NCI-H510A (cell line): ENCODE measurements around the gene UCN.
A peak's percentile ranks its signal among the peaks of the same experiment; 100 is the strongest.
"Not testable (repeated sequence)": the region's sequence is repeated elsewhere in the genome, so short reads cannot be mapped to it uniquely, and the experiment has no call there.

Experiments used
- DNase-seq: peaks from one replicate; lab custom pipeline; 2025; lab: John Stamatoyannopoulos, UW

Gene UCN

DNA sequence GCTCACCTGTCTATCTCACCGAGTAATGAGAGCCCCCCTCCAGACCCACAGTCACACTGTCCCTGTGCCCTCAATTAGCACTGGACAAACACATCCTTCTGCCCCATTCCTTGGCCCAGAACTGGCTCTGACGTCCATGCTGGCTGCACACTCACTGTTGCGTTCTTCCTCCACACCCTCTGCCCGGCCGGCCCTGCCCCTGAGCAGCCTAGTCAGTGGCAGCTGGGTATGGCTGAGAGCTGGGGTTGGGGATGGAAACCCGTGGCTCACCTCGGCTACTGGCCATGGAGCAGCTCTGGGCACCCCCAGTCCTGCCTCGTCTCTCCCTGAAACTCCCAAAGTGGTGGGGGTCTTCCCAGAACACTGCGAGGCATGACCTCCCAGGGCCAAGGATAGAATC is 6.5 kb upstream of the UCN start:
- no peak for DNase-seq

DNA sequence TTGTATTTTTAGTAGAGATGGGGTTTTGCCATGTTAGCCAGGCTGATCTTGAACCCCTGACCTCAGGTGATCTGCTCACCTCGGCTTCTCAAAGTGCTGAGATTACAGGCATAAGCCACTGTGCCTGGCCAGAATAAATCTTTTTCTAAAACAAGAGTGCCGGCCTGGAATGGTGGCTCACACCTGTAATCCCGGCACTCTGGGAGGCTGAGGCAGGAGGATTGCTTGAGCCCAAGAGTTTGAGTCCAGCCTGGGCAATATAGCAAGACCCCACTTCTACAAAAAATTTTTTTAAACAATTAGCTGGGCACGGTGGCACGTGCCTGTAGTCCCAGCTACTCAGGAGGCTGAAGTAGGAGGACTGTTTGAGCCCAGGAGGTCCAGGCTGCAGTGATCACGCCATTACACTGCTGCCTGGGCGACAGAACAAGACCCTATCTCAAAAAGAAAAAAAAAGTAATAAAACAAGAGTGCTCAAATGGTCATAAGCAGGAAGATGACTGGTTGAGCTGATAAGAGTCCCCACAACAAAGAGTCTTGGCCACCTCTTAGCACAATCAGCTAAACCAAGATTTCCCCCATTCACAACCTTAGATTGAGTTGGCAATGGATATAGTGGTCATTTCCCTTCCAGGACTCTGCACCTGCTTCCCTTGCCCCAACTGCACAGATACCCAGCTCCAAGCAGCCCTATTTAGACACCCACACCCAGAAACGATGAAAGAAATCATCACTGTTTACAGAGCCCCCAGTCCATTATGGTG is 5.8 kb upstream of the UCN start:
- DNase-seq, result no peak

- no peak for DNase-seq
Measured at GRCh38 chr2:27312152-27312551, 3.9 kb upstream of the UCN start.

DNA sequence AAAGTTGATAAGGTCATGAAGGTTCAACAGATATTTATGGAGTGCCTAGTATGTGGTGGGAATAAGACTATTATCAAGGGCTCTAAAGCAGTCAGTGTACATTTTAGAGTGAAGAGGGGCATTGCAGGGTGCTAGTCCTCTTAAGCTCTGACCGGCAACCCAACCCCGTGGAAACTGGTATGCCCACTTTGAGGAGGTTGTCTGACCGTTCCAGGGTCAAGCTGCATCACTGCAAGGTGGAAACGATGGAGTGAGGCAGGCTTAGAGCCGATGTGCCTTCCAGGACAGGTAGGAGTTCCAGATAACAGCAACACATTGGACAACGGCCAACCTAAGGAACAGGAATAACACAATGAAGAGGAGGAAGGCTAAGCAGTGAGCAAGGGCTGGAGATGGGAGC is 1.4 kb upstream of the UCN start:
- no peak for DNase-seq

DNA sequence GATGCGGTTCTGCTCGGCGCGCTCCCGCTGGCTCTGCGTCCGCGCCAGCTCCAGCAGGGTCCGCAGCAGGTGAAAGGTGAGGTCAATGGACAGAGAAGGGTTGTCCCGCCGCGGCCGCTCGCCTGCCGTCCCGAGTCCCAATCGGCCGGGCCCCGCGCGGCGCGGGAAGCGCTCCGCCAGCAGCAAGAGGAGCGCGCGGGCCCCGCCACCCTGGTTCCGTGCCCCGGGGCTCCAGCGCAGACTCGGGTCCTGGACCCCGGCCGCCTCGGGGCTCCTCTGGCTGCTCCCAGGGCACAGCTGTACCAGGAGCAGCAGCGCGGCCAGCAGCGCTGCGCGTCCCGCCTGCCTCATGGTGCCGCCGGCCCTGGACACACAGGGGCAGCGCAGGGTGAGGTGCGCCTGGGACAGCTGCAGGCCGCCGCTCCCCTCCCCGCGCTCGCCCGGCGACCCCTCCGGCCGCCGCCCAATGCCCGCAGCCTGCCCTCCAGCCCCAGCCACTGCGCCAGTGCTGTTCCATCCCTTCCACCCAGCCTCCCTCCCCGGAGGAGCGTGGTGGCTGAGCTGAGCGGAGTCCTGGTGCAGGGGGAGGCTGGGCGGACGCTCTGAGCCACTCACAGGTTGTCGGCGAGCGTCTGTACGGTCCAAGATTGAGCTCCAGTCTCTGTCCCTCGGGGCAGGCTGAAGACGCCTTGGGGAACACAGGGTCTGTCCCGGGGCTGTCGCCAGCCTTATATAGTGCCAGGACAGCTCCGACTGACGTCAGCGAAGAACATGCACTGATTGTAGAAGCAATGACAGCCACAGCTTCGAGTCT is 493 bp downstream of the UCN start:
- DNase-seq, result no peak

DNA sequence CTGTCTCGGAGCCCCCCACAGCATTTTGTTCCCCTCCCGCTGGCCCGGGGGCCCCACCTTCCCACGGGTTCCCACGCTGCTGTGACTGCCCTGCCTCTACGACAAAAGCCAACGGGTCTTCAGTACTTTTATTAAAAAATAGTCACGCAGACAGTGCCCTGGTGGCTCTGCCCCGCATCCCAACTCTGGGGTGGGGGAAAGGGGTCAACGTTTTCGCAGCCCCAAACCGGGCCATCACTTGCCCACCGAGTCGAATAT is 1.0 kb downstream of the UCN start:
- DNase-seq, result no peak

DNA sequence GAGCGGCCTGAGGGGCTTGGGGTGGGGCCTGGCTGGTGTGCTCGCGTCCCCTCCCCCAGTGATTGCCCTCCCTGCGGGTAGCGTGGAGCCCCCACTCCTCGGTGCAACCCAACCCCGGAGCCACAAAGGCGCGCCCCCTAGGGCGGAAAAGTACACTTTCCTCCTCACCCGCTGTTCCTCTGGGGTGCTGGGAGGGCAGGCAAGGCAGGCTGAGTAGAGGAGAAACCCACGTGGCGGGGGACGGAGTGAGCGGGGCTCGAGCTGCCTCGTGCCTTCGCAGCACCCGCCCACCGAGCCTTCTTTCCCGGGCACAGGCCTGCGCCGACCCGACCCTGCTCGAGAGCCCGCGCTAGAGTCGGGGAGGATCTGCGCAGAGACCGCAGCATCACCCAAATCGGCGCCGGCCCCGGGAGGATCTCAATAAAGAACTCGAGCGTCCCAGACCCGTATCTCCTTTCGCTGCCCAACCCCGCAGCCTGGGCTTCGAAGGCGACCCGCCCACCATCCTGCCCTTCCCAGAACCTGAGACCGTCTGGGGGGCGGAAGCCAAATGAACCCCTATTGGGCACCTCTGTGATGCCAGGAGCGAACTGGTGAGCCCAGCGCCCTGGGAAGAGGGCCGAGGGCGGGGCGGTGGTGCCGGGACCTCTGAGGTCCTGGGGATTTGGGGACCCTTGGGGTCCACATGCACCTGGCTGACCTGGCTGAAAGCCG is 1.5 kb downstream of the UCN start:
- no peak for DNase-seq

DNA sequence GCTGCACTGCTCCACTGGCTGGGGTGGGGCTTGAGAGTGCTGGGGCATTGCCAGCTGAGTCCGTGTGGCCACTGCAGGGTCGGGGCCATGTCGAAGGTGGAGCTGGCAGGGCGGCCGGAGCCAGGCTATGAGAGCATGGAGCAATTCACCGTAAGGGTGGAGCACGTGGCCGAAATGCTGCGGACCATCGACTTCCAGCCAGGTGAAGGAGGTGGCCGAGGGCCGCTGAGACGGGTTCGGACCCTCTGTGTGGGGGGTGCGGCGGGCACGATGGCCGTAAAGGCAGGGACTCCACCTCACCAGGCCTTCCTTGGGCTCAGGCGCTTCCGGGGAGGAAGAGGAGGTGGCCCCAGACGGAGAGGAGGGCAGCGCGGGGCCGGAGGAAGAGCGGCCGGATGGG is 2.1 kb downstream of the UCN start:
- DNase-seq, result no peak

DNA sequence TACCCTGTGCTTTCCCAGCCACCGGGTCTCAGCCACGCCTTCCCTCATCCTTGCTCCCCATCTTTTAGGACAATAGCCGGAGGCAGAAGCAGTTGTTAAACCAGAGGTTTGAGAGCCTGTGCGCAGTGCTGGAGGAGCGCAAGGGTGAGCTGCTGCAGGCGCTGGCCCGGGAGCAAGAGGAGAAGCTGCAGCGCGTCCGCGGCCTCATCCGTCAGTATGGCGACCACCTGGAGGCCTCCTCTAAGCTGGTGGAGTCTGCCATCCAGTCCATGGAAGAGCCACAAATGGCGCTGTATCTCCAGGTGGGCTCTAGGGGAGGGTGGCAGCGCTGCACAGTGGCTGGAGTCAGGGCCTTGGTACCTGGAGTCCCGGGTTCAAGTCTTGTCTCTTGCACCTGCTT is 2.7 kb downstream of the UCN start:
- DNase-seq, result no peak

GRCh38 chr2:27304488-27305240 is 3.6 kb downstream of the UCN start:
- DNase-seq, result no peak

DNA sequence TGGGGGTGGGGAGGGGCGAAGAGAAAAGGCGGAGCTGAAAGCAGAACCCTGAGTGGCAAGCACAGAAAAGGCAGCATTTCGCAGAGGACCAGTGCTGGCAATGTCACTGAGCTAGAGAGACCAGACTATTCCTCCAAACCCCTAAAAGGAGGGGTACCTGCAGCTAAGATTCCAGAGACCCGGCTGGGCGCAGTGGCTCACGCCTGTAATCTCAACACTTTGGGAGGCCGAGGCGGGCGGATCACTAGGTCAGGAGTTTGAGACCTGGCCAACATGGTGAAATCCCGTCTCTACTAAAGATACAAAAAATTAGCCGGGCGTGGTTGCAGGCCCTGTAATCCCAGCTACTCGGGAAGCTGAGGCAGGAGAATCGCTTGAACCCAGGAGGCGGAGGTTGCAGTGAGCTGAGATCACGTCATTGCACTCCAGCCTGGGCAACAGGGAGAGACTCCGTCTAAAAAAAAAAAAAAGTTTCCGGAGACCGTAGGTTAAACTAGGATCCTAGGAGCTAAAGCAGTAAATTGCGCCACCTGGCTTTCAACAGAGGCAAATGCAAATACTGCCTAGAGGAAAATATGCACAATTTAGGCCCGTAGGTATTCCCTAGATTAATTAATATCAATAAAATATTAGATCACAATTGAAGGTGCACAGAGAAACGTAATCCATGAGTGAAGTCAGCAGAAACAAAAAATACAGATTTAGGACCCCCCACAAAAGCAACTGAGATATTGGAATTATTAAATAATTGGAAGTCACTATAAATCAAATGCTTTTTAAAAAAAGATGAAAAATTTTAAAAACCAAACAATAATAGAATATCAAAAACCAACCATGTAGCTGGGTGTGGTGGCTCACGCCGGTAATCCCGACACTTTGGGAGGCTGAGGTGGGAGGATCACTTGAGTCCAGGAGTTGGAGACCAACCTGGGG is 4.9 kb downstream of the UCN start:
- DNase-seq, result peak; percentile 46

- DNase-seq, result not testable (repeated sequence)
Measured at GRCh38 chr2:27300606-27301005, 7.6 kb downstream of the UCN start.

GRCh38 chr2:27298391-27299080 is 9.7 kb downstream of the UCN start:
- no peak for DNase-seq

DNA sequence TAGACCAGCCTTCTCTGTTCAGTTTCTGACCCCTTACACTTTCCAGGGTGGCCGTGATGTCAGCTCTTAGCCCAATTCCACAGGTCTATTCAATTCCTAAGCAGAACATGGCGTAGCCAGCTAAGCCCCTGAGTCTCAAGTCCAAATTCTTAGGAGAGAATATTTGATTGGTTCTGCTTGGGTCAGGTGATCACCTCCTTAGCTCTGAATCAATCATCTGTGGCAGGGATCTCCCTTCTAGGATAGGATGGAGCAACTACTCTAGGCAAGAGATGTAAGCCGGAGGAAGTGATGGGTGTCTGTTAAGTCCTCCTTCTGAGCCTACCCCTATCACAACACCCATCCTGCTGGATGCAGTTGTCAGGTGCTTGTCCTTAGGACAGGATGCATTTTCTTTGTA is 11.1 kb downstream of the UCN start:
- no peak for DNase-seq

DNA sequence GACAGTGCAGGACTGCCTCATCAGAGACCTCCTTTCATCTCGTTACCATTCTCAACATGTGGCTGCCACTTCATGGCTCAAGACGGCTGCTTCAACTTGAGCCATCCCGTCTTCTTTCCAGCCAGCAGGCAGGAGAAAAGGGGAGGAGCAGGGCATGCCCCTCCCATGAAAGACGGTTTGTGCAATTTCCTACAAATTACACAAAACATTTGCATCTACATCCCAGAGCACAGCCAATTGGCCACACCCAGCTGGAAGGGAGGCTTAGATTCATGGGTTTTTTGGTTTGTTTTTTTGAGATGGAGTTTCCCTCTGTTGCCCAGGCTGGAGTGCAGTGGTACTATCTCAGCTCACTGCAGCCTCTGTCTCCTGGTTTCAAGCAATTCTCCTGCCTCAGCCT is 11.8 kb downstream of the UCN start:
- no peak for DNase-seq

GRCh38 chr2:27294928-27295327 is 13.3 kb downstream of the UCN start:
- no peak for DNase-seq

GRCh38 chr2:27291865-27292264 is 16.4 kb downstream of the UCN start:
- DNase-seq, result no peak

DNA sequence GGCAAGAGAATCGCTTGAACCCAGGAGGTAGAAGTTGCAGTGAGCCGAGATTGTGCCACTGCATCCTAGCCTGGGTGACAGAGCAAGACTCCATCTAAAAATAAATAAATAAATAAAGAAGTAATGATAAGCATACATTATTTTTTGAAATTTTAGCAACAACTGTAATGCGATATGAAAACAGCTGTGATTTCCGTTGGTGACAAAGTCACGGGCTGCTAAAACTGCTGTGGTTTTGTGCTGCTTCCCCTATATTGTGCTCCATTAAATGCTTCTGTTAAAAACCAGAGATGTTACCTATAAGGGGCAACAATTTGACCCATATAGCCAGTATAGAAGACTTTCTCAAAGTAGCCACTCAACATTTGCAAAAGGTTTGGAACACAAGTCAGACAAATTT is 17.7 kb downstream of the UCN start:
- no peak for DNase-seq

- no peak for DNase-seq
Measured at GRCh38 chr2:27288610-27289009, 19.6 kb downstream of the UCN start.

- DNase-seq, result no peak
Measured at GRCh38 chr2:27285481-27285880, 22.8 kb downstream of the UCN start.

GRCh38 chr2:27284996-27285395 is 23.2 kb downstream of the UCN start:
- no peak for DNase-seq
